SK-N-SH (cell line): Measurements from ENCODE around the gene MGAT5. TPM values are rescaled to one million over a fixed set of nuclear protein-coding genes. Genes with fewer than 3 reads are reported as not detected.

Source experiments
- CTCF ChIA-PET: fragments of 300-600, 350-600 bp; formaldehyde crosslinking; extraction: SDS; loops from one replicate; lab custom pipeline; 2021; lab: Yijun Ruan, JAX
- POLR2A ChIA-PET: fragments of 350-600 bp; sonication (Branson Sonifier 250); formaldehyde crosslinking; extraction: SDS; loops from one replicate; lab custom pipeline; 2020; ENCODE audit warnings: antibody characterized with exemption, inconsistent platforms; lab: Yijun Ruan, JAX
- DNase-seq: peaks from one replicate; pipeline ENCODE4 v3.0.0; 2012
- H2AFZ ChIP-seq: fragments of 200-600 bp; sonication (generic); 2 replicates; pipeline ENCODE4 v1.8.1; 2016; ENCODE audit warnings: antibody characterized with exemption, mild to moderate bottlenecking, low read depth
- H3F3A ChIP-seq: fragments of 200-600 bp; sonication (generic); replicated peaks from 2 replicates; pipeline ENCODE3; 2016; ENCODE audit warnings: antibody characterized with exemption, mild to moderate bottlenecking; ENCODE audit not compliant: insufficient read depth
- H3K27ac ChIP-seq, 2 experiments: fragments of 200-500 bp in 1 of 2; fragments of 200-600 bp in 1 of 2; sonication (Bioruptor generic) in 1 of 2; sonication (generic), shearing (Covaris generic) in 1 of 2; 2 replicates each; pipeline versions ENCODE4 v1.5.1 to v1.6.1; 2014 to 2016; ENCODE audit warnings: low read depth in 2 of 2, inconsistent platforms in 1 of 2, low read length in 1 of 2, mild to moderate bottlenecking in 1 of 2, mixed read lengths in 1 of 2
- H3K27me3 ChIP-seq: fragments of 200-600 bp; sonication (generic), shearing (Covaris generic); 2 replicates; pipeline ENCODE4 v1.6.1; 2016; ENCODE audit warnings: mixed run types; ENCODE audit not compliant: insufficient read depth
- H3K36me3 ChIP-seq, 2 experiments: fragments of 200-500 bp in 1 of 2; fragments of 200-600 bp in 1 of 2; sonication (Bioruptor generic) in 1 of 2; sonication (generic) in 1 of 2; replicated peaks in 1 of 2; 2 replicates each; pipeline versions ENCODE3 to v1.5.1; 2014 to 2016; ENCODE audit warnings: low read length in 1 of 2, mild to moderate bottlenecking in 1 of 2; ENCODE audit not compliant: insufficient read depth in 2 of 2, control insufficient read depth in 1 of 2
- H3K4me1 ChIP-seq, 2 experiments: fragments of 200-500 bp in 1 of 2; fragments of 200-600 bp in 1 of 2; sonication (Bioruptor generic) in 1 of 2; sonication (generic), shearing (Covaris generic) in 1 of 2; 2 replicates each; pipeline versions ENCODE4 v1.5.1 to v1.6.1; 2014 to 2016; ENCODE audit warnings: low read depth in 1 of 2, low read length in 1 of 2, mixed run types in 1 of 2; ENCODE audit not compliant: insufficient read depth in 2 of 2, control insufficient read depth in 1 of 2
- H3K4me2 ChIP-seq: fragments of 200-600 bp; sonication (generic), shearing (Covaris generic); 2 replicates; pipeline ENCODE4 v1.6.1; 2017; ENCODE audit warnings: mixed run types
- H3K4me3 ChIP-seq, 2 experiments: fragments of 200-500 bp in 1 of 2; fragments of 200-600 bp in 1 of 2; sonication (Bioruptor generic) in 1 of 2; sonication (generic), shearing (Covaris generic) in 1 of 2; 2 replicates each; pipeline versions ENCODE4 v1.5.1 to v1.8.1; 2014 to 2016; ENCODE audit warnings: low read depth in 2 of 2, inconsistent platforms in 1 of 2, low read length in 1 of 2, mild to moderate bottlenecking in 1 of 2, mixed read lengths in 1 of 2, moderate library complexity in 1 of 2
- H3K79me2 ChIP-seq: fragments of 200-600 bp; sonication (generic); 2 replicates; pipeline ENCODE4 v1.8.1; 2017; ENCODE audit warnings: mild to moderate bottlenecking; ENCODE audit not compliant: insufficient read depth
- H3K9ac ChIP-seq: fragments of 200-600 bp; sonication (generic); 2 replicates; pipeline ENCODE4 v1.6.1; 2017; ENCODE audit warnings: mixed run types
- H3K9me2 ChIP-seq: fragments of 200-600 bp; sonication (generic); 2 replicates; pipeline ENCODE4 v1.6.1; 2017; ENCODE audit warnings: mixed run types
- H3K9me3 ChIP-seq: fragments of 200-600 bp; sonication (generic); 2 replicates; pipeline ENCODE4 v1.6.1; 2017; ENCODE audit warnings: mixed run types, mild to moderate bottlenecking, moderate library complexity
- H4K20me1 ChIP-seq: fragments of 200-600 bp; sonication (generic); 2 replicates; pipeline ENCODE4 v1.6.1; 2017; ENCODE audit warnings: mild to moderate bottlenecking, mixed run types; ENCODE audit not compliant: insufficient read depth
- CHD2 ChIP-seq: fragments of 150-350 bp; IDR thresholded peaks from 2 replicates; pipeline ENCODE4 v1.6.1; 2018; ENCODE audit warnings: low read length; ENCODE audit not compliant: partially characterized antibody
- ELF1 ChIP-seq: IDR thresholded peaks from 2 replicates; pipeline ENCODE4 v1.4.0; 2012
- FOSL2 ChIP-seq: IDR thresholded peaks from 2 replicates; pipeline ENCODE4 v1.4.0; 2012; ENCODE audit warnings: low read depth, mild to moderate bottlenecking, moderate library complexity, borderline replicate concordance
- FOXJ3 ChIP-seq: sonication (generic); formaldehyde crosslinking; IDR thresholded peaks from 2 replicates; pipeline ENCODE4 v1.5.1; 2020; ENCODE audit warnings: mild to moderate bottlenecking, missing genetic modification reagents
- FOXM1 ChIP-seq: IDR thresholded peaks from 2 replicates; pipeline ENCODE4 v1.4.0; 2012; ENCODE audit warnings: low read depth, mild to moderate bottlenecking
- GABPA ChIP-seq: IDR thresholded peaks from 2 replicates; pipeline ENCODE4 v1.4.0; 2012; ENCODE audit warnings: low read depth, mild to moderate bottlenecking
- IRF3 ChIP-seq: fragments of 150-350 bp; IDR thresholded peaks from 2 replicates; pipeline ENCODE4 v1.6.1; 2016; ENCODE audit warnings: mild to moderate bottlenecking, low read depth, low read length
- MEF2A ChIP-seq: IDR thresholded peaks from 2 replicates; pipeline ENCODE4 v1.4.0; 2012; ENCODE audit warnings: low read depth, borderline replicate concordance
- NRF1 ChIP-seq: IDR thresholded peaks from 2 replicates; pipeline ENCODE4 v1.6.1; 2012; ENCODE audit warnings: low read depth, mild to moderate bottlenecking, low read length
- RAD21 ChIP-seq: IDR thresholded peaks from 2 replicates; pipeline ENCODE4 v1.6.1; 2012; ENCODE audit warnings: mild to moderate bottlenecking, low read length
- RFX5 ChIP-seq: IDR thresholded peaks from 2 replicates; pipeline ENCODE4 v1.6.1; 2012; ENCODE audit warnings: mild to moderate bottlenecking, improper control_type of control experiment, low read length
- RXRA ChIP-seq: IDR thresholded peaks from 2 replicates; pipeline ENCODE4 v1.4.0; 2012; ENCODE audit warnings: low read depth, mild to moderate bottlenecking, borderline replicate concordance
- SIN3A ChIP-seq: IDR thresholded peaks from 2 replicates; pipeline ENCODE4 v1.6.1; 2012; ENCODE audit warnings: low read depth, mild to moderate bottlenecking, low read length, moderate library complexity, borderline replicate concordance
- SMC3 ChIP-seq: IDR thresholded peaks from 2 replicates; pipeline ENCODE4 v1.6.1; 2012; ENCODE audit warnings: low read depth, low read length, improper control_type of control experiment
- TAF1 ChIP-seq: IDR thresholded peaks from 2 replicates; pipeline ENCODE4 v1.6.1; 2012; ENCODE audit warnings: low read depth, mild to moderate bottlenecking, low read length, moderate library complexity, borderline replicate concordance
- TCF12 ChIP-seq: IDR thresholded peaks from 2 replicates; pipeline ENCODE4 v1.4.0; 2012
- TEAD4 ChIP-seq: IDR thresholded peaks from 2 replicates; pipeline ENCODE4 v1.4.0; 2012; ENCODE audit warnings: mild to moderate bottlenecking, borderline replicate concordance; ENCODE audit not compliant: insufficient read depth
- USF1 ChIP-seq: IDR thresholded peaks from 2 replicates; pipeline ENCODE4 v1.4.0; 2012; ENCODE audit warnings: low read depth, borderline replicate concordance
- WGBS: methylation state at CpG from one replicate; pipeline ENCODE4 v1.1.6; 2017; ENCODE audit warnings: low lambda C conversion rate; 5-methylcytosine and 5-hydroxymethylcytosine counted together
- polyA plus RNA-seq, 3 experiments: library from polyadenylated mRNA; depleted of rRNA; stranded (reverse); fragments of >200 nt; gene quantifications; 2 replicates each; pipeline ENCODE4 v1.2.3, GENCODE V29; 2012
- TF ChIP-seq, protein P1 (sequence below): IDR thresholded peaks from 2 replicates; pipeline ENCODE4; 2012
- TF ChIP-seq, protein P2 (sequence below): IDR thresholded peaks from 2 replicates; pipeline ENCODE4 v1.4.0; 2012; ENCODE audit warnings: low read depth

Gene MGAT5
- polyA plus RNA-seq, 1 of the 3 experiments (the other 2 are of a cell fraction), result 18.2 TPM

DNA sequence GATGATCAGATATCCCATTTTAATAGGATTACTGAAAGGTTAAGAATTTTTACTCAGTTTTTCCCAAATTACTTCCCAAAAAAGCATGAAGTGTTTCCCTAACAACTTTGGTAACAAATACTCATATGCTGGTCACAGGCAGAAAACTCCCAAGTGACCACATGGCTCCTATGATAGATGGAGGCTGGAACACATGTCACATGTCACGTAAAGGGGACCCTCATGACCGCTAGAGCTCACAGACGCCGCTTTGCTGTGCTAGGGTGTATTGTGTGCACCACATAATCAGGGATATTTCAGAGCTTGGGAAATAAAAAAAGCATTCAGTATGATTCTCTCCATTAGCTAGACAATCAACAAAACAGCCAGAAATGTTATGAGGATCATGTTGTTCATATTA is 236.7 kb downstream of the MGAT5 start:
- H3K9me3 ChIP-seq, result no peaks in the 10 kb centered on the region
- ChIA-PET CTCF (interaction anchor here (0.6 to 1.2 kb wide), 6 partner anchors 24 to 1717 kb away, joined by 3 to 4 read pairs (median 3); no protein-coding TSS in a partner anchor), POLR2A (no interaction called here)
- no peaks in the 10 kb centered on the region for H3K36me3 ChIP-seq
- no peak overlapping the region for H3K27ac ChIP-seq
- H4K20me1 ChIP-seq, result no peaks in the 10 kb centered on the region
- no peak for DNase-seq
- no peak overlapping the region for H3K4me2 ChIP-seq
- no peak overlapping the region for H3K9ac ChIP-seq
- H3K4me1 ChIP-seq, result peaks cover 0 to 12% of the 10 kb centered on the region in 2 experiments; a peak in 2 of 4 replicates
- H3F3A ChIP-seq, result no peaks in the 10 kb centered on the region
- no peaks in the 10 kb centered on the region for H3K9me2 ChIP-seq
- TF ChIP-seq MEF2A (no peak), GABPA (no peak), FOXJ3 (CRISPR knock-in tag) (no peak), ELF1 (no peak), RFX5 (no peak), TAF1 (no peak), RXRA (no peak), IRF3 (no peak), FOXM1 (no peak), SIN3A (no peak), SMC3 (no peak), RAD21 (no peak), NRF1 (no peak)
- TF ChIP-seq, protein P1, sequence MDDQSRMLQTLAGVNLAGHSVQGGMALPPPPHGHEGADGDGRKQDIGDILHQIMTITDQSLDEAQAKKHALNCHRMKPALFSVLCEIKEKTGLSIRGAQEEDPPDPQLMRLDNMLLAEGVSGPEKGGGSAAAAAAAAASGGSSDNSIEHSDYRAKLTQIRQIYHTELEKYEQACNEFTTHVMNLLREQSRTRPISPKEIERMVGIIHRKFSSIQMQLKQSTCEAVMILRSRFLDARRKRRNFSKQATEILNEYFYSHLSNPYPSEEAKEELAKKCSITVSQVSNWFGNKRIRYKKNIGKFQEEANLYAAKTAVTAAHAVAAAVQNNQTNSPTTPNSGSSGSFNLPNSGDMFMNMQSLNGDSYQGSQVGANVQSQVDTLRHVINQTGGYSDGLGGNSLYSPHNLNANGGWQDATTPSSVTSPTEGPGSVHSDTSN, result no peak
- TF ChIP-seq, protein P2, sequence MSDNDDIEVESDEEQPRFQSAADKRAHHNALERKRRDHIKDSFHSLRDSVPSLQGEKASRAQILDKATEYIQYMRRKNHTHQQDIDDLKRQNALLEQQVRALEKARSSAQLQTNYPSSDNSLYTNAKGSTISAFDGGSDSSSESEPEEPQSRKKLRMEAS, result no peak
- TF ChIP-seq, all 33 proteins: peak for 0
- H3K4me3 ChIP-seq, result no peak overlapping the region
- H3K79me2 ChIP-seq, result no peaks in the 10 kb centered on the region
- H3K27me3 ChIP-seq, result no peaks in the 10 kb centered on the region
- WGBS, result 44% methylated on average over 4 of the region's 4 CpGs
- no peak overlapping the region for H2AFZ ChIP-seq

- Histone ChIP-seq H2AFZ (no peak overlapping the region), H3F3A (no peaks in the 10 kb centered on the region), H3K27ac (peak overlapping the region in 1 of 2 experiments; percentile 39; a peak in 1 of 4 replicates), H4K20me1 (no peaks in the 10 kb centered on the region), H3K79me2 (no peaks in the 10 kb centered on the region), H3K27me3 (no peaks in the 10 kb centered on the region), H3K4me3 (no peak overlapping the region), H3K4me1 (peaks cover 0 to 12% of the 10 kb centered on the region in 2 experiments; a peak in 2 of 4 replicates), H3K9me3 (no peaks in the 10 kb centered on the region), H3K36me3 (no peaks in the 10 kb centered on the region), H3K4me2 (no peak overlapping the region), H3K9me2 (no peaks in the 10 kb centered on the region), H3K9ac (no peak overlapping the region)
- no peak for DNase-seq
- TF ChIP-seq, protein P2, result no peak
- TF ChIP-seq TCF12 (no peak), USF1 (no peak), FOSL2 (no peak), CHD2 (no peak), RFX5 (no peak), TEAD4 (no peak)
- ChIA-PET CTCF (interaction anchor here (0.6 to 1.4 kb wide), 11 partner anchors 22 to 1717 kb away, joined by 3 to 7 read pairs (median 3); no protein-coding TSS in a partner anchor), POLR2A (no interaction called here)
- 42% methylated on average over 4 of the region's 4 CpGs for WGBS
Measured at GRCh38 chr2:134491022-134491421, 237.2 kb downstream of the MGAT5 start.
